GM21367 (cell line): ENCODE measurements around the gene SRSF6.
"Not testable (repeated sequence)": the region's sequence is repeated elsewhere in the genome, so short reads cannot be mapped to it uniquely, and the experiment has no call there.

Experiments used
- ATAC-seq: cut with Tn5 transposase; IDR thresholded peaks from one replicate; pipeline ENCODE4 v1.9.1; 2021; ENCODE audit not compliant: unreplicated experiment

SRSF6 gene

GRCh38 chr20:43448748-43449535, 8.8 kb upstream of the SRSF6 start:
- ATAC-seq = no peak

- ATAC-seq = no peak
Measured at GRCh38 chr20:43450841-43451799, 6.6 kb upstream of the SRSF6 start.

GRCh38 chr20:43452404-43453126, 5.1 kb upstream of the SRSF6 start:
- no peak for ATAC-seq

- ATAC-seq = not testable (repeated sequence)
Measured at GRCh38 chr20:43456252-43456651, 1.4 kb upstream of the SRSF6 start.

GRCh38 chr20:43456809-43457639, 672 bp upstream of the SRSF6 start:
- peak; percentile 62 for ATAC-seq

GRCh38 chr20:43458422-43458924, 777 bp downstream of the SRSF6 start:
- peak; percentile 2 for ATAC-seq

- no peak for ATAC-seq
Measured at GRCh38 chr20:43459022-43459942, 1.6 kb downstream of the SRSF6 start.

- no peak for ATAC-seq
Measured at GRCh38 chr20:43460172-43460829, 2.6 kb downstream of the SRSF6 start.

- no peak for ATAC-seq
Measured at GRCh38 chr20:43460830-43461200, 3.1 kb downstream of the SRSF6 start.

GRCh38 chr20:43461894-43462659, 4.4 kb downstream of the SRSF6 start:
- ATAC-seq = no peak

- no peak for ATAC-seq
Measured at GRCh38 chr20:43462660-43463526, 5.2 kb downstream of the SRSF6 start.

- ATAC-seq = no peak
Measured at GRCh38 chr20:43463527-43464218, 6.0 kb downstream of the SRSF6 start.

GRCh38 chr20:43464219-43464790, 6.6 kb downstream of the SRSF6 start:
- ATAC-seq = no peak

- ATAC-seq = no peak
Measured at GRCh38 chr20:43465625-43465943, 7.9 kb downstream of the SRSF6 start.

- ATAC-seq = no peak
Measured at GRCh38 chr20:43467589-43467988, 9.9 kb downstream of the SRSF6 start.
